ENCODE results near the gene TREM1.

The TREM1 gene

DNA sequence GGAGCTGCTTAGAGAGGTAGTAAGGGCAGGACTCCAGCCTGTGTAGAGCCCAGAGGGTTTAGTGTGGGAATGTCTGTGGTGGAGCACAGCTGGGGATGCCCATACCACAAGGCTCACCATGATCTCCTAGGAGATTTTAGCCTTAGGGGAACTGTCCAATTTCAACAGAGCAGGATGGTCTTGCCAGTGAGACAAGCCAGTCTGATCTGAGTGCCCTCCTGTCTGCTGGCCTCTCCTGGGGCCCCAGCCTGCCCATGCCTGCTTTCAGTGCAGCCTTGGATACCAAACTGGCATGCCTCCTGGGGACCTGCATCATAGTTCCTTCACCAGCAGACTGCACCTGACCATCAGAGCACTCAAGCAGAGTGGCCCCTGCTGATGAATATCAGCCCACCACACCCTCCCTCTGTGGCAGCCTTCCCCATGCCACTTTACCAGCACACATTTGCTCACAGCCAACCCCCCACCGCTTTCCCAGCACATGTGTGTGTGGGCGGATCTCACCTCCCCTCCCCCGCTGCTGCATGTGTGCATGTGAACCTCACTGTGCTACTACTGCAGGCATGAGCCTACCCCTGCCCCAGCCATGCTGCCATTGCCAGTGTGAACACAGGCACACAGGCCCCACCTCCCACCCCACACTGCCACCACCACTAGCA is 7.9 kb upstream of the TREM1 start:
- TF ChIP-seq, protein P1, sequence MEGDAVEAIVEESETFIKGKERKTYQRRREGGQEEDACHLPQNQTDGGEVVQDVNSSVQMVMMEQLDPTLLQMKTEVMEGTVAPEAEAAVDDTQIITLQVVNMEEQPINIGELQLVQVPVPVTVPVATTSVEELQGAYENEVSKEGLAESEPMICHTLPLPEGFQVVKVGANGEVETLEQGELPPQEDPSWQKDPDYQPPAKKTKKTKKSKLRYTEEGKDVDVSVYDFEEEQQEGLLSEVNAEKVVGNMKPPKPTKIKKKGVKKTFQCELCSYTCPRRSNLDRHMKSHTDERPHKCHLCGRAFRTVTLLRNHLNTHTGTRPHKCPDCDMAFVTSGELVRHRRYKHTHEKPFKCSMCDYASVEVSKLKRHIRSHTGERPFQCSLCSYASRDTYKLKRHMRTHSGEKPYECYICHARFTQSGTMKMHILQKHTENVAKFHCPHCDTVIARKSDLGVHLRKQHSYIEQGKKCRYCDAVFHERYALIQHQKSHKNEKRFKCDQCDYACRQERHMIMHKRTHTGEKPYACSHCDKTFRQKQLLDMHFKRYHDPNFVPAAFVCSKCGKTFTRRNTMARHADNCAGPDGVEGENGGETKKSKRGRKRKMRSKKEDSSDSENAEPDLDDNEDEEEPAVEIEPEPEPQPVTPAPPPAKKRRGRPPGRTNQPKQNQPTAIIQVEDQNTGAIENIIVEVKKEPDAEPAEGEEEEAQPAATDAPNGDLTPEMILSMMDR (IDR thresholded peaks at IDR 0.05; ENCODE audit: low read depth, low read length, missing control alignments) = no peak
- in situ Hi-C loops (cut with HindIII; ENCODE audit: low sequenced_read_pairs) = no loop called here
- no peak for DNase-seq (ENCODE audit: low read depth)
- H3K4me3 ChIP-seq (ENCODE audit: low read depth, low read length) = no peak overlapping the region

GRCh38 chr6:41291717-41292116 is 5.2 kb upstream of the TREM1 start:
- TF ChIP-seq, protein P1 (IDR thresholded peaks at IDR 0.05; ENCODE audit: low read depth, low read length, missing control alignments) = no peak
- H3K4me3 ChIP-seq (ENCODE audit: low read depth, low read length) = no peak overlapping the region
- no peak for DNase-seq (ENCODE audit: low read depth)
- in situ Hi-C loops (cut with HindIII; ENCODE audit: low sequenced_read_pairs) = no loop called here

GRCh38 chr6:41289815-41290214 is 3.3 kb upstream of the TREM1 start:
- TF ChIP-seq, protein P1 (IDR thresholded peaks at IDR 0.05; ENCODE audit: low read depth, low read length, missing control alignments) = no peak
- no peak overlapping the region for H3K4me3 ChIP-seq (ENCODE audit: low read depth, low read length)
- no peak for DNase-seq (ENCODE audit: low read depth)
- in situ Hi-C loops (cut with HindIII; ENCODE audit: low sequenced_read_pairs) = no loop called here

DNA sequence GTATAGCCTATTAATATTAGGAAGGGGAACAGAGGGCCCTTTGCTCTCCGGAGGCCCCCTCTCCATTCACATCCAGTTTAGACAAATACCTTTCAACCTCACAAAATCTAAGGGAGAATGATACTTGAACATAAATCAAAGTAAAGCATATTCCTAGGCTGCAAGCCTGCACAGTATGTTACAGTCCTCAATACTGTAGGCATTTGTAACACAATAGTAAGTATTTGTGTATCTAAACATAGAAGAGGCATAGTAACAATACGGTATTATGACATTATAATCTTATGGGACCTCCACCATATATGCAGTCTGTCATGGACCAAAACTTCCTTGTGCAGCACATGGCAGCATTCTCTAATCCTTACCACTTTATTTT is 2.3 kb upstream of the TREM1 start:
- DNase-seq (ENCODE audit: low read depth) = no peak
- TF ChIP-seq, protein P1 (IDR thresholded peaks at IDR 0.05; ENCODE audit: low read depth, low read length, missing control alignments) = no peak
- in situ Hi-C loops (cut with HindIII; ENCODE audit: low sequenced_read_pairs) = no loop called here
- H3K4me3 ChIP-seq (ENCODE audit: low read depth, low read length) = no peak overlapping the region

- in situ Hi-C loops (cut with HindIII; ENCODE audit: low sequenced_read_pairs) = no loop called here
Measured at GRCh38 chr6:41288030-41288753, 1.7 kb upstream of the TREM1 start.

GRCh38 chr6:41284726-41285125 is 1.8 kb downstream of the TREM1 start:
- no peak for DNase-seq (ENCODE audit: low read depth)
- TF ChIP-seq, protein P1 (IDR thresholded peaks at IDR 0.05; ENCODE audit: low read depth, low read length, missing control alignments) = no peak
- no peak overlapping the region for H3K4me3 ChIP-seq (ENCODE audit: low read depth, low read length)
- in situ Hi-C loops (cut with HindIII; ENCODE audit: low sequenced_read_pairs) = no loop called here

More at GRCh38 chr6:41288030-41288753, 1.7 kb upstream of the TREM1 start:
- TF ChIP-seq, protein P1 (IDR thresholded peaks at IDR 0.05; ENCODE audit: low read depth, low read length, missing control alignments) = no peak
- no peak for DNase-seq (ENCODE audit: low read depth)
- H3K4me3 ChIP-seq (ENCODE audit: low read depth, low read length) = no peak overlapping the region
